ENCODE measurements around the gene DMWD.

DMWD gene

GRCh38 chr19:45733160-45733810 is 59.4 kb downstream of the DMWD start, which contains the start of gene MEIOSIN:
Gene MEIOSIN (plus strand): TSS chr19:45733439. CDS start chr19:45735377, 1,938 bp downstream.
- no peak for DNase-seq

Measured in NCI-H524 (cell line).